ENCODE data around the gene LINC00305. TPM values are rescaled to one million over a fixed set of nuclear protein-coding genes. Genes with fewer than 3 reads are reported as not detected.

LINC00305 gene
- total and polyA plus RNA-seq, 2 donors (not counting 3 experiments of a cell fraction or from before 2014, with no cell fraction given): not detected

GRCh38 chr18:64091526-64091925 is 57.4 kb downstream of the LINC00305 start:
- CTCF ChIA-PET: no interaction called here
- intact Hi-C loops (cut with micrococcal nuclease): loop anchor here (10.0 kb wide), 1 partner anchor 1003 kb away; no protein-coding TSS in a partner anchor
- DNase-seq (ENCODE audit: low read depth, low spot score) (no peak), FAIRE-seq (no peak)
- no peaks in the 10 kb centered on the region for H3K9me3 ChIP-seq (replicated peaks; ENCODE audit: control insufficient read depth, insufficient read depth, low read length)
- TF ChIP-seq JUN (IDR thresholded peaks at IDR 0.05; ENCODE audit: borderline replicate concordance, insufficient read depth, insufficient read length, low read depth) (no peak), FOS (IDR thresholded peaks at IDR 0.05; ENCODE audit: borderline replicate concordance, insufficient read depth, low read length) (no peak), MAX (IDR thresholded peaks at IDR 0.05; ENCODE audit: insufficient read depth, insufficient read length) (no peak), EZH2 (IDR thresholded peaks at IDR 0.05; ENCODE audit: borderline replicate concordance, low read depth, low read length, severe bottlenecking) (no peak), GATA2 (IDR thresholded peaks at IDR 0.05; ENCODE audit: insufficient read depth, insufficient read length, low read depth, low read length) (no peak), POLR2AphosphoS5 (IDR thresholded peaks at IDR 0.05; ENCODE audit: insufficient read depth, low read depth, low read length) (no peak), MYC (IDR thresholded peaks at IDR 0.05; ENCODE audit: low read depth, low read length) (no peak), CTCF (IDR thresholded peaks at IDR 0.05; ENCODE audit: extremely low read depth in 1 of 2, insufficient read depth in 1 of 2, low read depth in 1 of 2, low read length in 2 of 2) (no peak), POLR2A (IDR thresholded peaks at IDR 0.05; ENCODE audit: low read depth, low read length) (no peak)
- dilution Hi-C loops (cut with MboI; ENCODE audit: extremely low pct_ligation_motif_present, low sequenced_read_pairs): no loop called here
- no peak overlapping the region for H3K9ac ChIP-seq (replicated peaks; ENCODE audit: extremely low read depth, insufficient read depth, low read length)
- H2AFZ ChIP-seq (ENCODE audit: low read depth, low read length): no peak overlapping the region
- POLR2A ChIA-PET: no interaction called here
- H3K4me2 ChIP-seq (ENCODE audit: insufficient read depth, low read length): no peak overlapping the region
- no peaks in the 10 kb centered on the region for H3K27me3 ChIP-seq (ENCODE audit: control insufficient read depth in 2 of 2, insufficient read depth in 2 of 2, low read length in 2 of 2)
- no TSS peak for BruUV-seq (replicated peaks)
- H3K36me3 ChIP-seq (ENCODE audit: control insufficient read depth in 2 of 2, extremely low read depth in 1 of 2, insufficient read depth in 2 of 2, low read length in 2 of 2): no peaks in the 10 kb centered on the region
- no peaks in the 10 kb centered on the region for H3K79me2 ChIP-seq (ENCODE audit: control insufficient read depth, insufficient read depth, low read length)
- H4K20me1 ChIP-seq (replicated peaks; ENCODE audit: control insufficient read depth, extremely low read depth, insufficient read depth, low read length): no peaks in the 10 kb centered on the region
- H3K27ac ChIP-seq (ENCODE audit: insufficient read depth, low read depth, low read length): no peak overlapping the region
- no peaks in the 10 kb centered on the region for H3K4me1 ChIP-seq (ENCODE audit: control insufficient read depth, extremely low read depth, insufficient read depth, low read length)
- no peak overlapping the region for H3K4me3 ChIP-seq (replicated peaks in 1 of 3; ENCODE audit: insufficient read depth in 1 of 3, low read depth in 1 of 3, low read length in 3 of 3)
- H3K9me1 ChIP-seq (replicated peaks; ENCODE audit: control insufficient read depth, extremely low read depth, insufficient read depth, low read length): no peaks in the 10 kb centered on the region

All from endothelial cell of umbilical vein (primary cell).